Measurements from ENCODE around the gene CCNY.
"Not testable (repeated sequence)": the region's sequence is repeated elsewhere in the genome, so short reads cannot be mapped to it uniquely, and the experiment has no call there.

CCNY gene

DNA sequence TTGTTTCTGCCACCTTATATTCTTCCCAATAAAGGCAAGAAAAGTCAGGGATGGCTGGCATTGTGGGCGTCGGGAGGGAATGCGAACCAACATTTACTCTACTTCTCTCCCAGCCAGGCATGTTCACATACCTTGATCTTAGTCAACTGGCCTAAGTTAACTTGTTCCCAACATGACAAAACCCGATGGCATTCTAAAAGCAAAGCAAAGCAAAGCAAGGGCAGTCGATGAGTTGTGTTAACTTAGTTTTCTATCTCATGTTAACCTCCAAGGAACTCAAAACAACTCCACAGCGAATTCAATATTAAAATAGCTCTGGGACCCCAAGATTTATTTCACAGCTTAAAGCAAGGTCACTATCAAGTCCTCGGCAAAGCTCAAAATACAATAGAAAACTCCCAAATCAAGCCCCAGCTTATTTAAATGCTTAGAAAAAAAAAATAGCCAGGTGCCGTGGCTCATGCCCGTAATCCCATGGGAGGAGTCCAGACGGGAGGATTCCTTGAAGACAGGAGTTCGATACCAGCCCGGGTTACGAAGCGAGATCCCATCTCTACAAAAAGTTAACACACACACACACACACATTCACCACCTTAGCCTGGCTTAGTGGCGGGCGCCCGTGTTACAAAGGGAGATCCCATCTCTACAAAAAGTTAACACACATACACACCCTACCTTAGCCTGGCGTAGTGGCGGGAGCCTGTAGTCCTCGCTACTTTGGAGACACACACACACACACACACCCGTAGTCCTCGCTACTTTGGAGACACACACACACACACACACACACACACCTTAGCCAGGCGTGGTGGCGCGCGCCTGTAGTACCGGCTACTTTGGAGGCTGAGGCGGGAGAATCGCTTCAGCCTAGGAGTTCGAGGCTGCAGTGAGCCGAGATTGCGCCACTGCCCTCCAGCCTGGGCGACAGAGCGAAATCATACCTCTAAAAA lies 901 bp upstream of the CCNY start:
- DNase-seq = peak; percentile 50

DNA sequence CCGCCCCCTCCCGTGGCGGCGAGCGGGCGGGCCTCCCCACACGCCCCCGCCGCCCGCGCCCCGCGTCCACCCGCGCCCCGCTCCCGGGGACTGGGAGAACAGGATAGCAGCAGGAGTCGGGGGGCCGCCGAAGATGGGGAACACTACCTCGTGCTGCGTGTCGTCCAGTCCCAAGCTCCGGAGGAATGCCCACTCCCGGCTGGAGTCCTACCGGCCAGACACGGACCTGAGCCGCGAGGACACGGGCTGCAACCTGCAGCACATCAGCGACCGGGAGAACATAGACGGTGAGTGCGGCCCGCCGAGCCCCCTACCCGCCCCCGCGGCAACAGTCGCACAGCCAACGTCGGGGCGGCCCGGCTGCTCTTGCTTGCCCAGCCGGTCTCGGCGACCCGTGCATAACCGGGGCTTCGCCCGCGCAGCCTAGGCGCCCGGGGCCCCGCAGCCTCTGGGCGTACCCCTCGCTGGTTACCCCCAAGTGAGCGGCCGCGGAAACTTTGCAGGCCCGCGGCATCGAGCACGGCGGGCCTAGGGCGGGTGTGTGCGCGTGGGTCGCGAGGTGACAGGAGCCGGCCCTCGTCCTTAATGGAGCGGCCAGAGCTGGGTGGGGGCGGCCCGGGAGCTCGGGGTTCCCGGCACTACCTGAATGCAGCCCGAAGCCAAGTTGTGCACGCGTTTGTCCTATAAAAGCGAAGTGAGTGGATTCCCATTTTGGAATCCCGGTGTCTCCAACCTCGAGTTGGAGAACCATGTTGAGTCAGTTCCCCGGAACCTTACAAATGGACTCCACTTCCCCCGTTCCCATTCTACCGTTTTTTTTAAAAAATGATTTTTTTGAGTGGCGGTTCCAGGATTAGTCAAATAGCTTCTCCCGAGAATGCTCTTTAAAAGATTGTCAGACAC lies 863 bp downstream of the CCNY start:
- peak; percentile 44 for DNase-seq

DNA sequence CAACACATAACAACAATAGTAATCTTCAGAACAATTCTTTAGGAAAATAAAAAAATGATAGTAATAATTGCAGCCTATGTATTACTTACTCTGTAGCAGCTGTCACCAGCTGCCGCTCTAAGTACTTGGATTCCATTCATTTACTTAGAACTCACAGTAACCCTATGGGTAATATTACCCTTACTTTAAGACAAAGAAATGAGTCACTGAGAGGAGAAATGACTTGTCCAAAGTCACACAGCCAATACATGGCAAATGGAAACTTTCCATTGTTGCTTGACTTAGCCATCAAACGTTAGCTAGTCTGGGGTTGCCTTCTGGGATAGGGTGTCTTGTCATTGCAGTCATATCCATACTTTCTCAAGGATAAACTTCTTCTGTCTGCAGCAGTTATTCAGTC lies 3.6 kb downstream of the CCNY start:
- no peak for DNase-seq

DNA sequence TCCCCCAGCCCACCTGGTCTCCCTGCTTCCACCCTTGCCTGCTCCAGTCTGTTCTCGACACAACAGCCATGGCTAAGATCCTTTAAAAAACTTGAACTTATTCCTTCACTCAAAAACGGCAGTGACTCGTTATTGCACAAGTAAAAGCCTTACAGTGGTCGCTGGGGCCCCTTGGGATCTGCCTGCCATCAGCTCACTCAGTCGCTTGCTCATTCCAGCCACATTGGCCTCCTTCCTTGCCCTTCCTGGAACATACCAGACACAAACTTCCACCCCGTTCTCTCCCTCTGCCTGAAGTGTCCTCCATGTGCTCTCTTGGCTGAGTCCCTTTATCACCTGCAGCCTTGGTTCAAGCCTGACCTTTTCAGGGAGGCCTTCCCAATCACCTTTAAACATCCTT lies 4.7 kb downstream of the CCNY start:
- no peak for DNase-seq

DNA sequence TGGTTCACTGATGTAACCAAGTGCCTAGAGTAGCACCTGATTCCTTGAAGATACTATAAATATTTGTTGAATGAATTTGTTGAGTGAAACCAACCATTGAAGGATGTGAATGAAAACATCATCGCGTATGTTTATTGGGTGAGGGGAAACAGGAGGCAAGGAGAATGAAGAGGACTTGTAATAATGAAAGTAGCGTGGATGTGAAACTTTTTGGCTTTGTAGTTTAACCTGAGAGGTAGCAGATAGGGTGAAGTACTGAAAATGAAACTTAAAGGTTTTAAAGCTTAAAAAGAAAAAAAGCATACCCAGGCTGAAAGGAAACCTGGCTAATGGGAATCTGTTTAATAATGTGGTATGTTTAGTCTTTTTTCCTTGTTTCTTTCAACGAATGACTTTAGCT lies 5.2 kb downstream of the CCNY start:
- no peak for DNase-seq

DNA sequence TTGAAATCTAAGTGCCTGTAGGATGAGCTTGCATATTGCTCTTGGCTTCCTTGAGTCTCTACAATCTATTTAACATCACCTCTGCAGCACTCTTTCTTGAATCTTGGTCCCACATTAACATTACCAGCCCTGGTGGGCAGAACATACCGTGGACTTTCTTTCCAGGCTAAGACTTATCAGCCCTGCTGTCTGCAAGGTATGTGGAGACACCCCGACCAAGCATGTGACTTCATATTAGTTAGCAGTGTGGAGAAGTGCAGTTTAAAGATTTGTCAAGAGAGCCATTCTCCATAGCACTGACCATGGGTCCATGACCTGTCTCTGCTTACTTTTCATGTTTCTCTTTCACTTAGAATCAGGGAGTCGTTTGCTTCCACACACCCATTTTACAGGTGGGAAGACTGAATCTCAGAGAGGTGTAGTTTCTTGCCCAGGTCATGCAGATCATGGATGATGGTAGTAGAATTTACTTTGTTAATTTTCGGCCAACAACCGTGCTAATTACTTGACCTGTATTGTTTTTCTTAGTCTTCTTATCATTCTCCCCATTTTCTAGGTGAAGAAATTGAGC lies 6.0 kb downstream of the CCNY start:
- no peak for DNase-seq

DNA sequence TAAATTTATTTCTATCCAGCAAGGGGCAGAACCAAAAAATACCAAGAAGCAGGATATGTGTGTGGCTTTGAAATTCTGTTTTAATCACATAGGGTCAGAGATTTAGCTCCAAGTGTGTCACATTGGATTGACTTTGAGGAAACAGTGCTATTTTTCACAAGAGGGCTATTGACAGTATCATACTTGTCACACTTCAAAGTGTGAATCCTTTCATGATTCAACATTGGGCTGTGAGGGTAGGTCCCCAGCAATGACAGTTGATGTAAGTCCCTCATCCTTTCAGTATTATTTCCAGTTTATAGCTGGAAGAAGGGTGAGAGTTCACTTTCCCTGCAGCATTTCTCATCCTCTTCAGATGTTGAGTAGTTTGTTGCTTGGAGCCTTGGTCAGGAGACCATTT lies 7.4 kb downstream of the CCNY start:
- DNase-seq = no peak

DNA sequence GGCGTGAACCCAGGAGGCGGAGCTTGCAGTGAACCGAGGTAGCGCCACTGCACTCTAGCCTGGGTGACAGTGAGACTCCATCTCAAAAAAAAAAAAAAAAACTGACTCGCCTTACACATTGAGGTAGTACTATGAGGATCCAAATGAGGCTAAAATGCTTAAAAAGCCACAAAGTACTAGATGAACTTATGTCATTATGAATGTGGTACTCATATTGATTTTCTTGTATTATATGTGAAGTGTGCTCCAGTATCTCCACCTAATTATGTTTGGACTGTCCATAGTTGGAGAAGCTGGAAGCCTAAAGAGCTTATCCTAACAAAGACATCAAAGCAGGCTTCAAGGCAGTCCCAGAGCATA lies 9.1 kb downstream of the CCNY start:
- DNase-seq = no peak

DNA sequence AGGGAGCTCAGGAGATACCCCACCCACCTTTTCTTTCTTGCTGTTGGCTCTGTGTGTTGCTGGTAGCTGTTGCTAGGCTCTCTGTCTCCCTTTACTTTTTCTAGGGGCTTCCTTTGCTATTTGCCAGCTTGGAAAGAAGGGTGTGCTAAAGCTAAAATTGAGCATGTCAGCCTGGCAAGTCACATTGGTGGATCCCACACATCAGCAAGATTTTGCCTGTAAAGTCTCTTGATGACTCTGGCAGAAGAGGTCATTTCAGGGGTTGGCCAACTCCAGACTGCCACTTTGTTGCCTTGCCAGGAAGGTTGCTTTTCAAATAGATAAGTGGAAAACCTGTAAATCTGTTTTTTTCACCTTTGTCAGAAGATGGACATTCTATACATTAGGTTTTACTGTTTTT lies 9.9 kb downstream of the CCNY start:
- no peak for DNase-seq

DNA sequence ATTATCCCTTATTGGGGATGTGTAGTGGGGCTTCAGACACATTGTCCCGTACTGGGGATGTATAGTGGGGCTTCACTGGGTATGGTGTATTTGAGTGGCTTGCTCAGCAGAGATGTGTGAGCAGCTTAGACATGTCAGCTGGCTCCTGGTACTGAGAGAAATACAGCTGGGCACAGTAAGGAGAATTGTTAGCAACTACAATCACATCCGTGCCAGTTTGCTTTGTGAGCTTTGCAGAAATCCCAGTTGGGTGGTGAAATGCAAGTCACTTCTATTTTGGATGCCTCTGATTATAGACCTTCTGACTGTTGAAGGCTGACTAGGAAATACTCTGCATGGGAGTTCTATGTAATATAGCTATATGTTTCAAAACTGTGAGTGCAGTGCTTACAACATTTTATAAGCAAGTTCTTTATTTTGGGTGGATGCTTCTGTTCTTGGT lies 10.8 kb downstream of the CCNY start:
- no peak for DNase-seq

DNA sequence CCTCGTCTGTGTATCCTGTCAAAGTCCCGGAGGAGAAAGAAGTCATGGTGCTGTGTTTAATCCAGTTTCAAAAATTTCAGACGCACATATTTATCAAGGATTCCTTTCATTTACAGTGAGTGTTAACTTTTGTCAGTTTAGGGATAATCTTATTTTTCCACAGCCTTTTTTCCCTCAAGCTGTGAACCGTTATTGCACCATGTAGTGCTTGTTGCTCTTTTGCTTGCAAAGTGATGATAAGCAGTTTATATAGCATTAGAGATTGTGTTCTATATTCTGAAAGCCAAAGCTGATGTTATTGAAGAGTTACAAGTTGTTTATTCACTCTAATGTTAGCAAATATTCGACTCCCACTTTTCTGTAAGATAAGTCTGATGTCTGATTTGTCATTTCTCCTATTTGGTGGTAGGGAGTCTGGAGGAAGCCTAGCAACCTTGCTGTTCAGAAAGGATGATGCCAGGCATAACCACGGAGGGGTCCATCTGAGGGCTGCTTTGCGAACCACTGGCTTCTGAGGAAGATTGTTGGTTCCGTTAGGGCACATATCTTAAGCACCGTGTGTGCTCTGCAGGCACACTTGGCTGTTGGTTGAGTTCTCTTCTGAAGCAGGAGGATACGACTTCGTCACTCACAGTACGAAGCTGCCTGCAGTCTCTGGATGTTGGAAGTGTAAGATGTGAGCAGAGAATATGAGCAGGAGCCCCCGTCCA lies 11.7 kb downstream of the CCNY start:
- DNase-seq = no peak

DNA sequence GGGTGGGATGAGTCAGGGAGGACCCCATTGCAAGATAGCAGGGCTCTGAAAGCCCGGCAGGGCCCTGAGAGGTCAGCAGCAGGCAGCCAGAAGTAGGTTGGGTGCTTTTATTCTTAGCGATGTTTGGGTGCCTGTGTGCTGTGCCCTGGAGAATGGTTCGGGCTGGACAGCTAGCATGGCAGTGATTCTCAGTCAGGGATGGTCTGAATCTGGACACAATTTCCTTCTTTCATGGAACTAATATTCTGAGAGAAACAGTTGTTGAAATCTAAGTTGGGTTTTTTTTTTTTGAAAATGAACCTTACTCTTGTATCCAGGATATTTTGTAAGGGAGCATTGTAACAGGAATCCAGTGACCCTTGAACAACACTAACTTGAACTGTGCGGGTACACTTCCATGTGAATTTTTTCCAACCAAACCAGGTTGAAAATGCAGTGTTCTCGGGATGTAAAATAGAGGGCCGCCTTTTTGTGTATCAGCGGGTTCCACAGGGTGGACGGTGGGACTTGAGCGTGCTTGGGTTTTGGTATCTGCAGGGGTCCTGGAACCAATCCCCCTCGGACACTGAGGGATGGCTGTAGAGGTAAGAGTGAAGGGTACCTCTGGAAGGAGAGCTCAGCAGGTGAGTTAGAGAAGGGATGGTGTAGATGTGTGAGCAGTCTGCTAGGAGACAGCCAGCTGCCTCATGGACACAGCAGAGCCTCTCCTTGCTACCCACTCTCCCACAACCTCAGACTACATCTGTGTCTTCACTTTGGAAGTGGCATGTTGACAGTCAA lies 12.5 kb downstream of the CCNY start:
- no peak for DNase-seq

DNA sequence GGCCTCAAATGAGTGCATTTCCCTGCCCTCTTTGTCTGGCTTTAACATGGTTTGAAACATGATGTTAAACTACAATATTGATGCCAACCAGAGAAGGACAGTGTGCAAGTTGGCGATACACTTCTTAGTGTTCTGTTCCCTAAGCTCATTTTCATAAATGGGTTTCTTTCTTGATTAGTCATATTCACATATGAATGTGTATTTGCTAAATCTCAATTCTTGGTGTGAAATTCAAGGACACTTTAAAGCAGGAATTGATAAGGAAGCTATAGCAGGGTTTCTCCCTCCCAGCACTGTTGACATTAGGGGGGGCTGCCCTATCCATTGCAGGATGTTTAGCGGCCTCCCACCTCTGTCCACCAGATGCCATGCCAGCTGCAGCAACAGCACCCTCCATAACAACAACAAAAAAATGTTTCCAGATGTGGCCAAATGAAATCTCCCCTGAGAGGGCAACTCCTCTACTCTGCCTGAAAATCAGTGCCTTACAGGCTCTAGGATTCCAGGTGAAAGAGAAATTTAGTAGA lies 13.1 kb downstream of the CCNY start:
- DNase-seq = no peak

DNA sequence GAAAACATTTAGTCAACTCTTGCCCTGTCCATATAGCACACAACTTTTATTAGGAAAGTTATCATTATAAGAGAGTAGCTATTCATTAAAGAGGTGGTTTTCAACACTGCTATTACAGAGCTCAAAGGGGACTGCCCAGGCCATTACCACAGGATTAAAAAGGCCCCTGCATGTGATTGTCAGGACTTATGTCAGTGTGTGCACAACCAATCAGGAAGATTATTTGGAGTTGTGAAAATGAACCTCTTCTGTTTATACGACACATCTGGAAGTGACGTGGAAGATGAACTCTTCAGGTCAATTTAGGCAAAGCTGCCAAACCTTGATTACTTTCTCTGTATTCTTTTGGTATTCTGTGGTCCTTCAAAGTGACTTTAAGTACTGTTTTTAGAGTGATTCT lies 14.7 kb downstream of the CCNY start:
- no peak for DNase-seq

DNA sequence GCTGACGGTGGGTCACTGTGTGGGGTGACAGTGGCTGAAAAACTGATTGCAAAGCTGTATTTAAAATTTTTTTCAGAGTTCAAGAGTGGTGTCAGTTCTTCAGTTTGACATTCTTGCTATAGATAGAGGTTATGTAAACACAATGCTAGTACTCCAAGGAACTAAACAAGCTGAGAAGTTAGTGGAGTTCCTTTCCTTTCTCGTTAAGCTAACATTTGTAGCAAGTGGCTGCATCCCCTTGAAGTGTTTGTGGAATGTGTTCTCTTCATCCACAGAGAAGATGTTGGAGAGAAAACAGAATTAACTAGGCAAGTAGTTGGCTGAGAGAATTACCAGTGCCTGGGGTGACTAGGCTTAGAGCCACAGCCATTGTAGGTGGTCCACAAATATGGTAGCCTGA lies 15.8 kb downstream of the CCNY start:
- no peak for DNase-seq

DNA sequence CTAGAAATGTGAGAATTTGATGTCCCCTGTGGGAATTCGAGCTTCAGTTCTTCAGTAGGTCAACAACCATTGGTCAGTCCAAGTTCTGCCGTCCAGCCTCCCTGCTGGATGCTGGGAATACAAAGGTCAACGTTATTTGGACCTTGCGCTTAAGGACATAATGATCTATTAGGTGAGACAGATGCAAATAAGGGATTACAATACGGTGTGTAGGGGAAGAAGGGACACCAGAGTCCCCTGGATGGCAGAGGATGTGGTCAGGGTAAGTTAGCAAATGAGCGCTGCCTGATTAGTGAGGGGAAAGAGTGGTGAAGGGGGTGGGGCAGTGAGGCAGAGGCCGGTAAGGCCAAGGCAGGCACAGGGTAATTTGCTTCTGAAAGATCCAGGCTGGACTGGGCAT lies 16.2 kb downstream of the CCNY start:
- peak; percentile 67 for DNase-seq

DNA sequence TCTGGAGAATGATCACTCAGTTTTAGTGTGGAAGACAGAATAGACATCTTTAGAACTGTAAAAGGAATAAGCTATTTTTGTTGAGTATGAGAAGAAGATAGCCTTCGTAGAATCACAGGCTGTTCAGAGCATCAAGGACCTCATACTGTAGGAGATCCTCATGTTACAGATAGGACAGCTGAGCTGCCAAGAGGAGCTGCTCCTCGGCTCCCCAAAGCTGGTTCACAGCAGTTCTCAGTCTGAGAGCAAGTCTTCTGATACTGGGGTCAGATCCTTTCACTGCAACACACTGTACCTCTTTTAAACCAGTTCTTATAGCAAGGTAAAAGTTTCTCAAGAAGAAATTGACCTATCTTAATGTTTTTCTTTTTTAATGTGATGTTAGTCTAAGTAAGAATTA lies 17.1 kb downstream of the CCNY start:
- DNase-seq = no peak

DNA sequence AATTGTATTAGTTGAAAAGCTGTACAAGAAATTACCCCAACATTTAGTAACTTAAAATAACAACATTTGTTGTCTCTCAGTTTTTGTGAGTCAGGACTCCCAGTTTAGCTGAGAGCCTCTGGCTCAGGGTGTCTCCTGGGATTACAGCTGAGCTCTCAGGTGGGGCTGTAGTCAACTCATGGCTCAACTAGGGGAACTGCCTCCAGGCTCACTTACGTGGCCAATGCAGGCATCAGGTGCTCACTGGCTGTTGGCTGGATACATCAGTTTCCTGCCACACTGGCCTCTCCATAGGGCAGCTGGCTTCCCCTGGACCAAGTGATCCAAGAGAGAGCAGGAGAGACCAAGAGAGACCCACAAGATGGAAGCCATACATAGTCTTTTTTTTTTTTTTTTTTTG lies 17.5 kb downstream of the CCNY start:
- no peak for DNase-seq

DNA sequence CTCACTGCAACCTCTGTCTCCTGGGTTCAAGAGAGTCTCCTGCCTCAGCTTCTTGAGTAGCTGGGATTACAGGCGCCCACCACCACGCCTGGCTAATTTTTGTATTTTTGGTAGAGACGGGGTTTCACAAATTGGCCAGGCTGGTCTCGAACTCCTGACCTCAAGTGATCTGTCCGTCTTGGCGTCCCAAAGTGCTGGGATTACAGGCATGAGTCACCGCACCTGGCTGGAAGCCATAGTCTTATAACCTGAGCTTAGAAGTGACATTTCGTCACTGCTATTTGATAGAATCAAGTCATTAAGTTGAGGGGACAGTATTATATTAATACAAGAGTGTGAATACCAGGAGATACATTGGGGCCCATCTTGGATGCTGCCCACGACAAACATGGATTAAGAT lies 17.9 kb downstream of the CCNY start:
- not testable (repeated sequence) for DNase-seq

DNA sequence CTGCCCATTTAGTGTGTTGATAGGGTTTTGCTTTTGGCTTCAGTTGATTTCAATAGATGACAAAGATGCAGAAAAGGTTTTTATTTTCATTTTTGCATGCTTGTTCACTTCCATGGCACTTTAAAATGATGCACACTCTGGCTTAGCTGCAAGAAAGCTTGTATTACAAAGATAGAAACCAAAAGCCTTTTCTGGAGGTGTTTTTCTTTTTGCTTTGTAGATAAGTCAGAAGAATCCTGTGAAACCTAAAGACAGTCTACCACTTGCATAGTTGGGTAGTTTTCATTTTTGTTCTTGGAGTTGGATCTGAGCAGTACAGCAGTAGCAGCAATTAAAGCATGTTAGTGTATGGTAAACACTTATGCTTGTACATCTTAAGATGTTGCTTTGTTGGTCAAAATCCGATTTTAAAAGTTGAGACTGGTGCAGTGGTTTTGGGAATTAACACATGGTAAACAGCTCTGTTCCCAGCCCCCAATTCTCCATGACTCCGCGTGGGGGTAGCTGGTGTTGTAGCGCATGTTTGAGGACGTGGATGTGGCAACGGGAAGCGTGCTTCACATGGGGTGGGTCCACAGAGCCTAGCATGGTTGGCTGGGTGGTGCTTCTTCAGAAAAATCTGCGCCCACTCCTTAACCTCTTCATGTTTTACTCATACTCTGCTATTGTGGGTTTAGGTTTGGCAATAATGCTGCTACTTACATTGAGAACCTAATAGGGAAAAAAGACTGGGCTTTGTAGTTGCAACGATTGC lies 19.8 kb downstream of the CCNY start:
- no peak for DNase-seq

DNA sequence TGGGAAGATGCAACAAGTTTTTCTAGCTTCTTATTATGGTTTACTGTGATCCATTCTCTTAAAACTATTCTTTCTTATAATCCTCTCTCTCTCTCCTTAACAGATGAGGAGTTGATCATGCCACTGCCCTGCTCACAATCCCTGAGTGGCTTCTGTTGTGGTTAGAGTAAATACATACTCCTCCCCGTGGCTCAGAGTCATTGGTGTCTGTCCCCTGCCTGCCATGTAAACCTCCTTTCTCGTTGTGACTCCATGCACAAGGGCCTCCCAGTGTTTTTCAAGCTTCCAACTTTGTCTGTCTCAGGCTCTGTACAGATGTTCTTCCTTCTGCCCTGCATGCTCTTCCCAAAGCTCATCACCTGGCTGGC lies 20.4 kb downstream of the CCNY start:
- DNase-seq = peak; percentile 40

Measured in hematopoietic multipotent progenitor cell treated with erythropoietin and hydrocortisone succinate and interleukin-3 and kit ligand, for 6 days (in vitro differentiated cells).